ENCODE measurements around the gene SELENOP.

The SELENOP gene

DNA sequence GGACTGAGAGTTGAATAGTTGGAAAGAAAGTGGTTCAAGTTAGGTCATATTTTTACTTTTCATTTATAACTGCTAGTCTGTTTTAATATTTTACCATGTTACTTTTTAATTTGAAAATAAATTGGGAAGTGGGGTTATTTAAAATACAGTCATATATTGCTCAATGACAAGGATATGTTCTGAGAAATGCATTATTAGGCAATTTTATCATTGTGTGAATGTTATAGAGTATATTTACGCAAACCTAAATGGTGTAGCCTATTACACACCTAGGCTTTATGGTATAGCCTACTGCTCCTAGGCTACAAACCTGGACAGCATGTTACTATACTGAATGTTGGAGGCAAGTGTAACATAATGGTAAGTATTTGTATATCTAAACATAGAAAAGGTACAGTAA, 49.9 kb downstream of the SELENOP start:
- DNase-seq (no peak), ATAC-seq (replicated peaks) (no peak)
- Mint-ChIP-seq H3K27me3 (peaks cover 19 to 24% of the 10 kb centered on the region in 2 donors), H3K4me3 (no peak overlapping the region), H3K27ac (no peak overlapping the region), H3K4me1 (ENCODE audit: low read depth in 2 of 2) (peaks cover 8 to 9% of the 10 kb centered on the region in 2 donors), H3K9me3 (no peaks in the 10 kb centered on the region), H3K36me3 (ENCODE audit: insufficient read depth) (peaks cover 3% of the 10 kb centered on the region)

DNA sequence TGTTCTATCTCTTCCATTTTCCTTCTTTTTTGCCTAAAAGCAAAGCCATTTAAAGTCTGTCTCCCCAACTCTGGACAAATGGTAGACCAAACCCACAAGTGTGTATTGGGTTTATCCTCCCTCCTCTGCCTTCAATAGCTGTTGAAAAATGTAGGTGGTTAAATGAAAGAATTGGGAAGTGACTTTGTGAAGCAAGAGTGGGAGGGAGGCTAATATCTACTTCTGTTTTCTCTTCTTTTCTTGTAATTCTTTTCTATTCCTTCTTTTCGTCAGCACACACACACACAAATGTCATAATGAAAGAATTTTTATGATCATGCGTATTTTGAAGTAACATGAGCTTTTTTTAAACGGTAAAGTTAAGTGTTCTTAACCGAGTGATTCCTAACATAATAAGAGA, 51.3 kb downstream of the SELENOP start:
- Mint-ChIP-seq H3K4me1 (ENCODE audit: low read depth in 2 of 2) (peaks cover 10 to 12% of the 10 kb centered on the region in 2 donors), H3K27me3 (peaks cover 23 to 28% of the 10 kb centered on the region in 2 donors), H3K27ac (no peak overlapping the region), H3K9me3 (no peaks in the 10 kb centered on the region), H3K36me3 (ENCODE audit: insufficient read depth) (peaks cover 3% of the 10 kb centered on the region), H3K4me3 (no peak overlapping the region)
- DNase-seq, result no peak
- ATAC-seq (replicated peaks), result no peak

DNA sequence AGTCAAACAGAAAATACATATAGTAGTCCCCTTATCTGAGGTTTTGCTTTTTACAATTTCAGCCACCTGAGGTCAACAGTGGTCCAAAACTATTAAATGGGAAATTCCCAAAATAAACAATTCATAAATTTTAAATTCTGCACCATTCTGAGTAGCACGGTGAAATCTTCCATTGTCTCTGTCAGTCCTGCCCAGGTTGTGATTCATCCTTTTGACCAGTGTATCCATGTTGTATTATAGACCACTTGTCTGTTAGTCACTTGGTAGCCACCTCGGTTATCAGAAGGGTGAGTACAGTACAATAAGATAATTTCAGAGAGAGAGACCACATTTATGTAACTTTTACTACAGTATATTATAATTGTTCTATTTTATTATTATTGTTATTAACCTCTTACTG, 52.2 kb downstream of the SELENOP start:
- ATAC-seq (replicated peaks), result no peak

DNA sequence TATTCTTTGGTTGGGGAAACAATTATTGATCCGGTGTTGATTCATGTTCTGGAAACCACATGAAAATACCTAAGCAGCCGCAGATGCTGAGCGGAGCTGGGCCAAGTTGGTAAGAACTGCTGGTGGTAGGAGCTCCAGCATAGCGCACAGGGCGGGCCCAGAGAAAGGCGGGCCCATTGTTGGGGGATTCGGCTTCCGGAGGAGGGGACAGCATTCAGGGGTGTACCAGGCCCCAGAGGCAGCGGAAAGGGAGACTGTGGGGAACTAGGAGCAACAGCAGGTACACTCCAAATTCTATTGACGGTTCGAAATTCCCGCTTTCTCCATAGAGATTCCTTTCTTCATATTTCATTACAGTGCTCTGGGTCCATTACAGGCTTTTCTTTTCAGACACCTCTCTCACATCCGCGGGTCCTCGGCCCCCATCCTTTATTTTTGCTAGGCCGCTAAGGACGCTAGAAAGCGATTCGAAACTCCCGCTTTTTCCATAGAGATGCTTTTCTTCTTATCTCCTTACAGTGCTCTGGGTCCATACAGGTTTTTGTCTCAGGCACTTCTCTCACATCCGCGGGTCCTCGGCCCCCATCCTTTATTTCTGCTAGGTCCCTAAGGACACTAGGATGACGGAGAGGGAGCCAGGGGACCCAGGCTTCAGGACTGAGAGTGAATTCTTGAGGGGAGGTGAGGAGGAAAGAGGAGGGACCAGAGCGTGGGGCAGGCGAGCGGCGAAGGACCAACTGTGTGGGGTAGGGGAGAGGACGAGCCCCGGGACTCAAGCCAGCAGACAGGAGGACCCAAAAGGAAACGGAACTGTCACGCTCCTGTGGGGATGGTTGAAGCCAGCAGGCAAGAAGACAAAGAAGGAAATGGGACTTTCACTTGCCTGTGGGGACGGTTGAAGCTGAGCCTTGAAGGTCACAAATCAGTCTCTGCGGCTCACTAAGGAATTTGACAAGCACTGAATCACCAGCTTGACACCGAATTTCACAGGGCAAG, 54.8 kb downstream of the SELENOP start, which contains the start of gene CCDC152:
Gene CCDC152, plus strand, starts transcription at position 213 of the 996 bp plus-strand sequence. CDS start 2,304 bp downstream, outside the sequence.
- no peaks in the 10 kb centered on the region for H3K36me3 Mint-ChIP-seq (ENCODE audit: insufficient read depth)
- no peaks in the 10 kb centered on the region for H3K9me3 Mint-ChIP-seq
- H3K27me3 Mint-ChIP-seq, result peaks cover 22 to 23% of the 10 kb centered on the region in 2 donors
- ATAC-seq (replicated peaks) (peak; percentile 98), DNase-seq (peak; percentile 27 to 52 (median 40))
- H3K27ac Mint-ChIP-seq, result peak within 1 kb of the TSS; percentile 32 to 39
- H3K4me3 Mint-ChIP-seq, result peak within 1 kb of the TSS; percentile 81
- peaks cover 10 to 12% of the 10 kb centered on the region in 2 donors for H3K4me1 Mint-ChIP-seq (ENCODE audit: low read depth in 2 of 2)

More for the DNA sequence above, 52.2 kb downstream of the SELENOP start:
- peaks cover 10 to 12% of the 10 kb centered on the region in 2 donors for H3K4me1 Mint-ChIP-seq (ENCODE audit: low read depth in 2 of 2)
- peaks cover 3% of the 10 kb centered on the region for H3K36me3 Mint-ChIP-seq (ENCODE audit: insufficient read depth)
- DNase-seq, result no peak
- no peaks in the 10 kb centered on the region for H3K9me3 Mint-ChIP-seq
- H3K27me3 Mint-ChIP-seq, result peaks cover 23% of the 10 kb centered on the region in 2 donors
- H3K4me3 Mint-ChIP-seq, result no peak overlapping the region
- H3K27ac Mint-ChIP-seq, result no peak overlapping the region

DNA sequence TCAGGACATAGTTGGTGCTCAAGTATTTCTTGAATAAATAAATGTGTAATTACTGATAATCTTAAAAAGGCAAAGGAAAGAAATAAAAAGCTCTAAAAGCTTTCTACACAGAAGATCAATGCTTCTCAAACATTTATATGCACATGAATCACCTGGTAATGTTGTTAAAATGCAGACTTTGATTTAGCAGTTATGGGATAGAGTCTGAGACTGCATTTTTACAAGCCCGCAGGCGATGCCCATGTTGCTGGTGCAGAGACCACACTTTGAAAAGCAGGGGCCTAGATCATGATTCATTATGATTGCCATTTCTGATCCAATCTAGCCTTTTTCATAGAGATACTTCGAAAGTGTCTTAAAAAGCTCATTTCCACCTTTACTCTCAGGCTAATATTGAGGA, 58.6 kb downstream of the SELENOP start:
- Mint-ChIP-seq H3K27ac (no peak overlapping the region), H3K4me1 (ENCODE audit: low read depth in 2 of 2) (peaks cover 15 to 22% of the 10 kb centered on the region in 2 donors), H3K9me3 (no peaks in the 10 kb centered on the region), H3K36me3 (ENCODE audit: insufficient read depth) (no peaks in the 10 kb centered on the region), H3K27me3 (peaks cover 12 to 15% of the 10 kb centered on the region in 2 donors), H3K4me3 (no peak overlapping the region)
- ATAC-seq (replicated peaks) (no peak), DNase-seq (no peak)

DNA sequence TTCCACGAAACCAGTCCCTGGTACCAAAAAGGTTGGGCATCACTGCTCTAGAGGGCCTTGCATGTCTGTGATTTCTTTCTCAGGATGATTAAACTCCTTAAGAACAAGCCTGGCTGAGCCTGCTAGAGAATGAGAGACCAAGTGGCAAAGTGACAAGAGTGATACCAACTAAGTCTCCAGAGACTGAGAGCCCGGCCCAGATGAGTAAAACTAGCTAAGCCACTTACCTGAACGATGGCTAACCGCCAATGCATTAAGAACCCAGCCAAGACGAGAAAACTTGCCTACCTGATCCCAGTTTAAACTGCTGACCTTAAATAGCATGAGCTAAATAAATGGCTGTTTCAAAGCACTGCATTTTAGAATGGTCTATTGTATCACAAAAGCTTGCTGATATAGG, 60.6 kb downstream of the SELENOP start:
- Mint-ChIP-seq H3K4me3 (no peak overlapping the region), H3K9me3 (no peaks in the 10 kb centered on the region), H3K27me3 (no peaks in the 10 kb centered on the region), H3K4me1 (ENCODE audit: low read depth in 2 of 2) (peaks cover 5 to 11% of the 10 kb centered on the region in 2 donors), H3K36me3 (ENCODE audit: insufficient read depth) (no peaks in the 10 kb centered on the region), H3K27ac (no peak overlapping the region)
- ATAC-seq (replicated peaks) (no peak), DNase-seq (no peak)

DNA sequence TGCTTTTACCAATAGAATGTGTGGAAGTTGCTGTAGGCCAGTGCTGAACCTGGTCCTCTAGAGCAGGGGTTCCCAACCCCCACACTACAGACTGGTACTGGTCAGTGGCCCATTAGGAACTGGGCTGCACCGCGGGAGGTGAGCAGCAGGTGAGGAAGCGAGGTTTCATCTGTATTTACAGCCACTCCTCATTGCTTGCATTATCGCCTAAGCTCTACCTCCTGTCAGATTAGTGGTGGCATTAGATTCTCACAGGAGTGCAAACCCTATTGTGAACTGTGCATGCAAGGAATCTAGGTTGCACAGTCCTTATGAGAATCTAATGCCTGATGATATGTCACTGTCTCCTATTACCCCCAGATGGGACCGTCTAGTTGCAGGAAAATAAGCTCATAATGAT, 61.2 kb downstream of the SELENOP start:
- Mint-ChIP-seq H3K36me3 (ENCODE audit: insufficient read depth) (no peaks in the 10 kb centered on the region), H3K4me3 (no peak overlapping the region), H3K27ac (no peak overlapping the region), H3K27me3 (no peaks in the 10 kb centered on the region), H3K4me1 (ENCODE audit: low read depth in 2 of 2) (peaks cover 5 to 11% of the 10 kb centered on the region in 2 donors), H3K9me3 (no peaks in the 10 kb centered on the region)
- DNase-seq, result no peak
- ATAC-seq (replicated peaks), result no peak

All from effector memory CD8-positive, alpha-beta T cell (primary cell).